ENCODE results near the gene ESAM. TPM values are rescaled to one million over a fixed set of nuclear protein-coding genes. Genes with fewer than 3 reads are reported as not detected.

The ESAM gene
- total RNA-seq, 3 donors from 2014 or later (not counting 1 experiment from before 2014, with no cell fraction given), result 1.2 to 2.2 (median 1.5) TPM

GRCh38 chr11:124712392-124712791 is 49.7 kb downstream of the ESAM start:
- intact Hi-C loops (cut with micrococcal nuclease), result no loop called here
- peaks cover 2% of the 10 kb centered on the region in 2 donors for H3K4me1 Mint-ChIP-seq

GRCh38 chr11:124707829-124708228 is 54.3 kb downstream of the ESAM start:
- no peaks in the 10 kb centered on the region for H3K27me3 ChIP-seq (ENCODE audit: control insufficient read depth, insufficient read depth, low read length)
- ATAC-seq (no peak), DNase-seq (no peak)
- Mint-ChIP-seq H3K27me3 (ENCODE audit: low read depth in 2 of 2) (peaks cover 9 to 38% of the 10 kb centered on the region in 2 donors), H3K36me3 (no peaks in the 10 kb centered on the region), H3K4me1 (no peaks in the 10 kb centered on the region), H3K9me3 (no peaks in the 10 kb centered on the region), H3K4me3 (no peak overlapping the region), H3K27ac (no peak overlapping the region)
- no peaks in the 10 kb centered on the region for H3K4me1 ChIP-seq (ENCODE audit: control insufficient read depth, insufficient read depth, low read length)
- WGBS (ENCODE audit: insufficient coverage), result 94% methylated on average over 3 of the region's 4 CpGs
- no peaks in the 10 kb centered on the region for H3K36me3 ChIP-seq (ENCODE audit: control insufficient read depth, insufficient read depth, low read length)
- H3K27ac ChIP-seq (ENCODE audit: low read length), result no peak overlapping the region
- no peaks in the 10 kb centered on the region for H3K9me3 ChIP-seq (ENCODE audit: control insufficient read depth, insufficient read depth, low read length)
- no peak overlapping the region for H3K4me3 ChIP-seq (ENCODE audit: low read length)
- TF ChIP-seq CTCF (IDR thresholded peaks at IDR 0.05), result no peak
- intact Hi-C loops (cut with micrococcal nuclease), result no loop called here

More at GRCh38 chr11:124712392-124712791, 49.7 kb downstream of the ESAM start:
- H3K27me3 Mint-ChIP-seq (ENCODE audit: low read depth in 2 of 2), result peaks cover 38 to 61% of the 10 kb centered on the region in 2 donors
- no peaks in the 10 kb centered on the region for H3K36me3 Mint-ChIP-seq
- H3K9me3 Mint-ChIP-seq, result no peaks in the 10 kb centered on the region
- ATAC-seq (no peak), DNase-seq (no peak)
- H3K4me1 ChIP-seq (ENCODE audit: control insufficient read depth, insufficient read depth, low read length), result peaks cover under 1% of the 10 kb centered on the region
- no peak for TF ChIP-seq CTCF (IDR thresholded peaks at IDR 0.05)
- no peak overlapping the region for H3K27ac Mint-ChIP-seq
- H3K27me3 ChIP-seq (ENCODE audit: control insufficient read depth, insufficient read depth, low read length), result peaks cover 23% of the 10 kb centered on the region
- H3K9me3 ChIP-seq (ENCODE audit: control insufficient read depth, insufficient read depth, low read length), result no peaks in the 10 kb centered on the region
- WGBS (ENCODE audit: insufficient coverage), result 100% methylated on average over 1 of the region's 3 CpGs
- no peak overlapping the region for H3K27ac ChIP-seq (ENCODE audit: low read length)
- no peak overlapping the region for H3K4me3 Mint-ChIP-seq
- no peaks in the 10 kb centered on the region for H3K36me3 ChIP-seq (ENCODE audit: control insufficient read depth, insufficient read depth, low read length)
- H3K4me3 ChIP-seq (ENCODE audit: low read length), result no peak overlapping the region

Other genes starting within 250 kb of the ESAM start
- gene OR8B12, start 218.6 kb downstream of the ESAM start, total RNA-seq, result not detected
- gene OR8A1, start 192.3 kb downstream of the ESAM start, total RNA-seq, result not detected
- not detected for gene PANX3, start 150.9 kb downstream of the ESAM start, total RNA-seq
- 10 to 100 TPM; 62.9 to 68.6 (median 68.3) TPM for gene TBRG1, start 139.4 kb downstream of the ESAM start, total RNA-seq
- 1 to 10 TPM; 2.5 to 5.4 (median 2.5) TPM for gene SIAE, start 88.6 kb downstream of the ESAM start, total RNA-seq
- gene SPA17, start 88.4 kb downstream of the ESAM start, total RNA-seq, result under 1 TPM; 0.35 to 0.45 (median 0.35) TPM
- gene NRGN, start 22.3 kb downstream of the ESAM start, total RNA-seq, result 10 to 100 TPM; 11.1 to 70.9 (median 28.4) TPM
- gene VSIG2, start 10.0 kb downstream of the ESAM start, total RNA-seq, result not detected
- gene MSANTD2, start 38.1 kb upstream of the ESAM start, total RNA-seq, result 10 to 100 TPM; 10.1 to 14.1 (median 13.3) TPM
- gene ROBO3, start 103.1 kb upstream of the ESAM start, total RNA-seq, result 10 to 100 TPM; 16.9 to 23.8 (median 22.7) TPM
- gene ROBO4, start 135.6 kb upstream of the ESAM start, total RNA-seq, result not detected
- not detected for gene HEPN1, start 157.0 kb upstream of the ESAM start, total RNA-seq
- gene HEPACAM, start 173.8 kb upstream of the ESAM start, total RNA-seq, result not detected
- 1 to 10 TPM; 3.8 to 4.7 (median 3.9) TPM for gene CCDC15, start 191.9 kb upstream of the ESAM start, total RNA-seq